Measurements from ENCODE around the gene EEF1A2. TPM values are rescaled to one million over a fixed set of nuclear protein-coding genes. Genes with fewer than 3 reads are reported as not detected.

The EEF1A2 gene
- total RNA-seq, 2 donors from 2014 or later = 2.4 TPM; not detected in 1

DNA sequence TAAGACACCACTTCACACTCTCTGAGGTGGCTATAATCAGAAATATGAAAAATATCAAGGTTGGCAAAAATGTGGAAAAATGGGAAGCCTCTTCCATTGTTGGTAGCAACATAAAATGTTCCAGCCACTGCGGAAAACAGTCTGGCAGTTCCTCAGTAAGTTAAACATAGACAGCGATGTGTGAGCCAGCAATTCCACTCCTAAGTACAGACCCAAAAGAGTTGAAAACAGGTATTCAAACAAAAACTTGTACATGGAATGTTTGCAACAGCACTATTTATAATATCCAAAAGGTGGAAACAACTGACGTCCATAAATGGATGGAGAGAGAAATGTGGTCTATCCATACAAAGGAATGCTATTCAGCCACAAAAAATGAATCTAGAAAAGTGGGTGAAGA lies 14.3 kb upstream of the EEF1A2 start:
- no peaks in the 10 kb centered on the region for H3K9me3 ChIP-seq
- no peak overlapping the region for H3K27ac ChIP-seq
- H3K4me3 ChIP-seq = no peak overlapping the region
- DNase-seq (ENCODE audit: low spot score) (no peak), ATAC-seq (ENCODE audit: insufficient number of reproducible peaks, low FRiP score, low read depth) (no peak)
- TF ChIP-seq, protein P1, sequence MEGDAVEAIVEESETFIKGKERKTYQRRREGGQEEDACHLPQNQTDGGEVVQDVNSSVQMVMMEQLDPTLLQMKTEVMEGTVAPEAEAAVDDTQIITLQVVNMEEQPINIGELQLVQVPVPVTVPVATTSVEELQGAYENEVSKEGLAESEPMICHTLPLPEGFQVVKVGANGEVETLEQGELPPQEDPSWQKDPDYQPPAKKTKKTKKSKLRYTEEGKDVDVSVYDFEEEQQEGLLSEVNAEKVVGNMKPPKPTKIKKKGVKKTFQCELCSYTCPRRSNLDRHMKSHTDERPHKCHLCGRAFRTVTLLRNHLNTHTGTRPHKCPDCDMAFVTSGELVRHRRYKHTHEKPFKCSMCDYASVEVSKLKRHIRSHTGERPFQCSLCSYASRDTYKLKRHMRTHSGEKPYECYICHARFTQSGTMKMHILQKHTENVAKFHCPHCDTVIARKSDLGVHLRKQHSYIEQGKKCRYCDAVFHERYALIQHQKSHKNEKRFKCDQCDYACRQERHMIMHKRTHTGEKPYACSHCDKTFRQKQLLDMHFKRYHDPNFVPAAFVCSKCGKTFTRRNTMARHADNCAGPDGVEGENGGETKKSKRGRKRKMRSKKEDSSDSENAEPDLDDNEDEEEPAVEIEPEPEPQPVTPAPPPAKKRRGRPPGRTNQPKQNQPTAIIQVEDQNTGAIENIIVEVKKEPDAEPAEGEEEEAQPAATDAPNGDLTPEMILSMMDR (IDR thresholded peaks at IDR 0.05) = no peak
- no peaks in the 10 kb centered on the region for H3K4me1 ChIP-seq (ENCODE audit: control insufficient read depth in 1 of 2, low read depth in 2 of 2)
- no peaks in the 10 kb centered on the region for H3K36me3 ChIP-seq
- H3K27me3 ChIP-seq (replicated peaks; ENCODE audit: insufficient read depth) = no peaks in the 10 kb centered on the region

DNA sequence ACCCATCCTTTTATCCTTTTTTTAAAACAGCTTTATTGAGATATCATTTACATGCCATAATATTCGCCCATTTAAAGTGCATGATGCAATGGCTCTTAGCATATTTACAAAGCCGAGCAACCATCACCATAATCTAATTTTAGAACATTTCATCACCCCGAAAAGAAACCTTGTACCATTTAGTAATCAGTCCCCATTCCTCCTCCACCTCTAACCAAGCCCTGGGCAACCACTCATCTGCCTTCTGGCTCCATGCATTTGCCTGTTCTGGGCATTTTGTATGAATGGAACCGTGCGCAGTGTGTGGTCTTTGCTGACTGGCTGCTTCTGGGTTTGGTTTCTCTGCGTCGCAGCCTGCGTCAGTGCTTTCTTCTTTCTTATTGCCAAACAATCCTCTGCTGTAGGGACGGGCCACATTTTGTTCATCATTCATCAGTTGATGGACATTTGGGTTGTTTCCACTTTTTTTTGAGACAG lies 10.2 kb upstream of the EEF1A2 start:
- DNase-seq (ENCODE audit: low spot score) = no peak
- TF ChIP-seq, protein P1 (IDR thresholded peaks at IDR 0.05) = no peak

DNA sequence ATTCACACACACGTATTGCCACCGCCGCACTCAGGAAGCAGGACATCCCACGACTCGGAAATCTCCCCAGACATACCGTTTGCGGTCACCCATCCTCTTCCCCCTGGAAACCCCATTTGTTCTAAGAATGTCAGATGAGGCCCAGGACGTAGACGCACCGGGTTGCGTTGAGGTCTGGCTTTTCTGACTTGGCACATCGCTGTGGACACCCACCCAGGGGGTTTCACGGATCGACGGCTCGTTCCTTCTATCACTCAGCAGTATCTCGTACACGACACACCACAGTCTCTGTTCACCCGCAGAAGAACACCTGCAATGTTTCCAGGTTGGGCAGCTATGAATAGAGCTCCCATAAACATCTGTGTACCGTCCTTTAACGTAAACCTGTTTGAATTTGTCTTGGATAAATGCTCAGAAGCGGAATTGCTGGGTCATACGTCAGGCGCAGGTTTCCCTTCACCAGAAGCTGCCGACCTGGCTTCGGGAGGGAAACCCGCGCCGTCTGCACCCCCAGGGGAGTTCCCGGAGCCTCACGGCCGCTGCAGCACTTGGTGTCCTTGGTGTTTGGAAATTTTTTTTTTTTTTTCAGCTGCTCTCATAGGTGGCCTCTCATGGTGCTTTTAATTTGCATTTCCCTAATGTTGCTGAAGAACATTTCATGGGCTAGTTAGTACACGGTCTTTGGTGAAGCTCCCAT lies 9.3 kb upstream of the EEF1A2 start:
- Histone ChIP-seq H3K4me1 (ENCODE audit: control insufficient read depth in 1 of 2, low read depth in 2 of 2) (no peaks in the 10 kb centered on the region), H3K36me3 (no peaks in the 10 kb centered on the region), H3K27ac (no peak overlapping the region), H3K27me3 (replicated peaks; ENCODE audit: insufficient read depth) (no peaks in the 10 kb centered on the region), H3K9me3 (no peaks in the 10 kb centered on the region), H3K4me3 (no peak overlapping the region)
- ATAC-seq (ENCODE audit: insufficient number of reproducible peaks, low FRiP score, low read depth) (no peak), DNase-seq (ENCODE audit: low spot score) (no peak)
- TF ChIP-seq, protein P1 (IDR thresholded peaks at IDR 0.05) = no peak

More for the DNA sequence above, 10.2 kb upstream of the EEF1A2 start:
- Histone ChIP-seq H3K36me3 (no peaks in the 10 kb centered on the region), H3K4me3 (no peak overlapping the region), H3K27me3 (replicated peaks; ENCODE audit: insufficient read depth) (no peaks in the 10 kb centered on the region), H3K9me3 (no peaks in the 10 kb centered on the region), H3K4me1 (ENCODE audit: control insufficient read depth in 1 of 2, low read depth in 2 of 2) (no peaks in the 10 kb centered on the region), H3K27ac (no peak overlapping the region)
- no peak for ATAC-seq (ENCODE audit: insufficient number of reproducible peaks, low FRiP score, low read depth)

DNA sequence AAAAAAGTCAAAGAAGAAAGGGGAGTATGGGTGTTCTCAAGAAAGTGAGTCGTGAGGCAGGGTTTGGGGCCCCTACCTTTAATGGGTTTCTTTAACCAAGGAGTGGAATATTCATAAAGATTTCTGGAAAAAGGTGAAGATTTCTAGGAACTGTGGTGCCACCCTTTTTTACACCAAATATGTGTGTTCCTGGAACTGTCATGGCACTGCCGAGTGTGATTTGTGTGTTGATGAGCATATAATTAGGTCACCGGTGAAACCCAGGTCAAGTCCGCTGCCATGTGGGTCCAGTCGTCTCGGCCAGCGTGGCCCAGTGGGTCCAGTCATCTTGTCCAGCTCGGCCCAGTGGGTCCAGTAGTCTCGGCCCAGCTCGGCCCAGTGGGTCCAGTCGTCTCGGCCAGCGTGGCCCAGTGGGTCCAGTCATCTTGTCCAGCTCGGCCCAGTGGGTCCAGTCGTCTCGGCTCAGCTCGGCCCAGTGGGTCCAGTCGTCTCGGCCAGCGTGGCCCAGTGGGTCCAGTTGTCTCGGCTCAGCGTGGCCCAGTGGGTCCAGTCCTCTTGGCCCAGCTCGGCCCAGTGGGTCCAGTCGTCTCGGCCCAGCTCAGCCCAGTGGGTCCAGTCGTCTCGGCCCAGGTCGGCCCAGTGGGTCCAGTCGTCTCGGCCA lies 8.3 kb upstream of the EEF1A2 start:
- no peak for DNase-seq (ENCODE audit: low spot score)
- Histone ChIP-seq H3K4me1 (ENCODE audit: control insufficient read depth in 1 of 2, low read depth in 2 of 2) (no peaks in the 10 kb centered on the region), H3K9me3 (no peaks in the 10 kb centered on the region), H3K27ac (no peak overlapping the region), H3K36me3 (no peaks in the 10 kb centered on the region), H3K27me3 (replicated peaks; ENCODE audit: insufficient read depth) (no peaks in the 10 kb centered on the region), H3K4me3 (no peak overlapping the region)
- no peak for ATAC-seq (ENCODE audit: insufficient number of reproducible peaks, low FRiP score, low read depth)
- TF ChIP-seq, protein P1 (IDR thresholded peaks at IDR 0.05) = no peak

DNA sequence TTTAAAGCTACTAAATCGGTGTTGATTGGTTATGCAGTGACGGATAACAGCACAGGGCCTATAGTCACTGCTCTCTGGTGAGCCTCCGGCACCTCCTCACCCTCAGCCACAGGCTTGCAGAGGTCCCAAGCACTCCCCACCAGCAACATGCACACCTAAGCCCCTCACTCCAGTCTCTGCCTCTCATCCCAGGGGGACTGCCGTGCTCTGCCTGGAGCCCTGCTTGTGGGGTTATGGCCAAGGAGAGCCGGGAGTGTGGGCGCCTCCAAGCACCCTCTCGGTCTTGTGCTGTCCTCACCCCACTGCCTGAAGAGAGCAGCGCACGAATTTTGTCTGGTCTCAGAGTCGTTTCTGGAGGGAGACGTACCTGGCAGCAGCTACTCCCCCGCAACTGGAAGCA lies 6.8 kb upstream of the EEF1A2 start:
- Histone ChIP-seq H3K9me3 (no peaks in the 10 kb centered on the region), H3K27me3 (replicated peaks; ENCODE audit: insufficient read depth) (no peaks in the 10 kb centered on the region), H3K4me1 (ENCODE audit: control insufficient read depth in 1 of 2, low read depth in 2 of 2) (no peaks in the 10 kb centered on the region), H3K36me3 (no peaks in the 10 kb centered on the region), H3K4me3 (no peak overlapping the region), H3K27ac (no peak overlapping the region)
- TF ChIP-seq, protein P1 (IDR thresholded peaks at IDR 0.05) = no peak
- ATAC-seq (ENCODE audit: insufficient number of reproducible peaks, low FRiP score, low read depth) = no peak
- DNase-seq (ENCODE audit: low spot score) = no peak

All from thoracic aorta (tissue), 2 donors.